Loucy (cell line): ENCODE results near the gene SCFD2.

ENCODE experiments used
- H2AFZ ChIP-seq: fragments of 200-600 bp; sonication (generic); 2 replicates; pipeline ENCODE4 v1.6.0; 2016; ENCODE audit warnings: antibody characterized with exemption, mild to moderate bottlenecking, low read length, moderate library complexity
- H3F3A ChIP-seq: fragments of 200-600 bp; 2 replicates; pipeline ENCODE4 v1.6.0; 2016; ENCODE audit warnings: antibody characterized with exemption, low read depth, mild to moderate bottlenecking
- H3K27me3 ChIP-seq: fragments of 200-600 bp; sonication (generic); 2 replicates; pipeline ENCODE4 v1.6.1; 2014; ENCODE audit warnings: low read length, mild to moderate bottlenecking; ENCODE audit not compliant: insufficient read depth, poor library complexity, severe bottlenecking
- H3K36me3 ChIP-seq: fragments of 200-600 bp; sonication (generic); 2 replicates; pipeline ENCODE4 v1.6.1; 2016; ENCODE audit warnings: low read length; ENCODE audit not compliant: insufficient read depth
- H3K4me1 ChIP-seq: fragments of 200-600 bp; sonication (generic); 2 replicates; pipeline ENCODE4 v1.5.1; 2014; ENCODE audit warnings: low read length, mild to moderate bottlenecking; ENCODE audit not compliant: insufficient read depth, poor library complexity, severe bottlenecking
- H3K4me2 ChIP-seq: fragments of 200-600 bp; sonication (generic); 2 replicates; pipeline ENCODE4 v1.6.0; 2014; ENCODE audit warnings: antibody characterized with exemption, low read length, low read depth, mild to moderate bottlenecking; ENCODE audit not compliant: poor library complexity, severe bottlenecking
- H3K4me3 ChIP-seq: fragments of 200-600 bp; sonication (generic); 2 replicates; pipeline ENCODE4 v1.5.1; 2014; ENCODE audit warnings: low read length, mild to moderate bottlenecking, mixed read lengths; ENCODE audit not compliant: poor library complexity, severe bottlenecking
- H3K79me2 ChIP-seq: fragments of 200-600 bp; sonication (generic); 2 replicates; pipeline ENCODE4 v1.6.1; 2014; ENCODE audit warnings: low read length; ENCODE audit not compliant: insufficient read depth
- H3K9ac ChIP-seq: fragments of 200-600 bp; sonication (generic); 2 replicates; pipeline ENCODE4 v1.6.0; 2014; ENCODE audit warnings: mild to moderate bottlenecking, low read depth, low read length, moderate library complexity; ENCODE audit not compliant: poor library complexity, severe bottlenecking
- H3K9me2 ChIP-seq: fragments of 200-600 bp; sonication (generic); replicated peaks from 2 replicates; pipeline ENCODE4 v1.6.1; 2016; ENCODE audit warnings: low read depth, low read length, mixed read lengths
- H3K9me3 ChIP-seq: fragments of 200-600 bp; sonication (generic); 2 replicates; pipeline ENCODE4 v1.6.1; 2014; ENCODE audit warnings: mild to moderate bottlenecking, antibody characterized with exemption, low read length, low read depth; ENCODE audit not compliant: insufficient read depth
- H4K20me1 ChIP-seq: fragments of 200-600 bp; sonication (generic); 2 replicates; pipeline ENCODE4 v1.6.0; 2014; ENCODE audit warnings: antibody characterized with exemption, low read length, mild to moderate bottlenecking; ENCODE audit not compliant: insufficient read depth, poor library complexity, severe bottlenecking
- EZH2phosphoT487 ChIP-seq: fragments of 200-600 bp; IDR thresholded peaks from 2 replicates; pipeline ENCODE4 v1.6.1; 2018; ENCODE audit warnings: antibody characterized with exemption, mild to moderate bottlenecking, moderate library complexity, borderline replicate concordance
- TF ChIP-seq, protein P1 (sequence below): fragments of 200-600 bp; sonication (generic); conservative IDR thresholded peaks from 2 replicates; pipeline ENCODE4 v1.5.1; 2014; ENCODE audit warnings: mild to moderate bottlenecking, antibody characterized with exemption, low read length

SCFD2 gene

GRCh38 chr4:52941450-52941849 is 424.4 kb downstream of the SCFD2 start:
- Histone ChIP-seq H3K9ac (no peak overlapping the region), H3K27me3 (no peaks in the 10 kb centered on the region), H2AFZ (no peak overlapping the region), H3F3A (no peaks in the 10 kb centered on the region), H4K20me1 (no peaks in the 10 kb centered on the region), H3K4me2 (no peak overlapping the region), H3K36me3 (no peaks in the 10 kb centered on the region), H3K4me3 (no peak overlapping the region), H3K4me1 (no peaks in the 10 kb centered on the region), H3K79me2 (no peaks in the 10 kb centered on the region), H3K9me3 (no peaks in the 10 kb centered on the region), H3K9me2 (no peaks in the 10 kb centered on the region)
- no peak for TF ChIP-seq EZH2phosphoT487
- TF ChIP-seq, protein P1, sequence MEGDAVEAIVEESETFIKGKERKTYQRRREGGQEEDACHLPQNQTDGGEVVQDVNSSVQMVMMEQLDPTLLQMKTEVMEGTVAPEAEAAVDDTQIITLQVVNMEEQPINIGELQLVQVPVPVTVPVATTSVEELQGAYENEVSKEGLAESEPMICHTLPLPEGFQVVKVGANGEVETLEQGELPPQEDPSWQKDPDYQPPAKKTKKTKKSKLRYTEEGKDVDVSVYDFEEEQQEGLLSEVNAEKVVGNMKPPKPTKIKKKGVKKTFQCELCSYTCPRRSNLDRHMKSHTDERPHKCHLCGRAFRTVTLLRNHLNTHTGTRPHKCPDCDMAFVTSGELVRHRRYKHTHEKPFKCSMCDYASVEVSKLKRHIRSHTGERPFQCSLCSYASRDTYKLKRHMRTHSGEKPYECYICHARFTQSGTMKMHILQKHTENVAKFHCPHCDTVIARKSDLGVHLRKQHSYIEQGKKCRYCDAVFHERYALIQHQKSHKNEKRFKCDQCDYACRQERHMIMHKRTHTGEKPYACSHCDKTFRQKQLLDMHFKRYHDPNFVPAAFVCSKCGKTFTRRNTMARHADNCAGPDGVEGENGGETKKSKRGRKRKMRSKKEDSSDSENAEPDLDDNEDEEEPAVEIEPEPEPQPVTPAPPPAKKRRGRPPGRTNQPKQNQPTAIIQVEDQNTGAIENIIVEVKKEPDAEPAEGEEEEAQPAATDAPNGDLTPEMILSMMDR: no peak

- Histone ChIP-seq H4K20me1 (no peaks in the 10 kb centered on the region), H3F3A (no peaks in the 10 kb centered on the region), H3K27me3 (no peaks in the 10 kb centered on the region), H2AFZ (no peak overlapping the region), H3K4me3 (no peak overlapping the region), H3K4me2 (no peak overlapping the region), H3K79me2 (no peaks in the 10 kb centered on the region), H3K9me2 (no peaks in the 10 kb centered on the region), H3K9me3 (no peaks in the 10 kb centered on the region), H3K9ac (no peak overlapping the region), H3K4me1 (no peaks in the 10 kb centered on the region), H3K36me3 (no peaks in the 10 kb centered on the region)
- TF ChIP-seq, protein P1: no peak
- TF ChIP-seq EZH2phosphoT487: no peak
Measured at GRCh38 chr4:52939739-52940138, 426.1 kb downstream of the SCFD2 start.

DNA sequence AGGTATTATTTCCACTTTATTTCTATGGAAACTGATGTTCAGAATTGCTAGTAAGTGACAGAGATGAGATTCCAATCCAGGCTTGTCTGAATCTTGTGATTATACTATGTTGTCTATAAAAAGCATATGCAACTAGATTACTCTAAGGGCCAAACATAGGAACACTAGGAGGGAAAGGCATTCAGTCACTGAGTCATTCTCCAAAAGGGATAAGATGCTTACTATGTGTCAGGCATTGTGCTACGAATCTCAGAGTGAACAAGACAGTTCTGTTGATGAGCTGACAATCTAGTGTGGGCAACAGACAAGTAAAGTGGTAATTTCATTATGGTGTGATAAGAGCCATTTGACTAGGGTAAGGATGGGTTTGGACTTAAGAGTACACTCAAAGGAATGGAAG is 426.5 kb downstream of the SCFD2 start:
- H3K36me3 ChIP-seq: no peaks in the 10 kb centered on the region
- H3K9ac ChIP-seq: no peak overlapping the region
- no peaks in the 10 kb centered on the region for H3K9me2 ChIP-seq
- H3K4me1 ChIP-seq: no peaks in the 10 kb centered on the region
- no peaks in the 10 kb centered on the region for H4K20me1 ChIP-seq
- H2AFZ ChIP-seq: no peak overlapping the region
- no peaks in the 10 kb centered on the region for H3K9me3 ChIP-seq
- H3K4me2 ChIP-seq: no peak overlapping the region
- H3K27me3 ChIP-seq: no peaks in the 10 kb centered on the region
- H3K4me3 ChIP-seq: no peak overlapping the region
- no peaks in the 10 kb centered on the region for H3K79me2 ChIP-seq
- H3F3A ChIP-seq: no peaks in the 10 kb centered on the region
- TF ChIP-seq, protein P1: no peak
